WTC11 (cell line): Measurements from ENCODE around the gene GFRA1. TPM values are rescaled to one million over a fixed set of nuclear protein-coding genes. Genes with fewer than 3 reads are reported as not detected.
A peak's percentile ranks its signal among the peaks of the same experiment; 100 is the strongest.
"Not testable (repeated sequence)": the region's sequence is repeated elsewhere in the genome, so short reads cannot be mapped to it uniquely, and the experiment has no call there.

Experiments used
- ATAC-seq: fragments of 200-7000 bp; cut with Tn5 transposase; 2 replicates; pipeline ENCODE4 v1.10.0; 2021; ENCODE audit warnings: mild to moderate bottlenecking, moderate library complexity
- CTCF ChIA-PET: fragments of 300-600 bp; sonication (Branson Sonifier 250); formaldehyde crosslinking; loops from one replicate; lab custom pipeline; 2021; ENCODE audit warnings: antibody characterized with exemption; lab: Charles Lee
- POLR2A ChIA-PET: fragments of 350-600 bp; sonication (Branson Sonifier 250); formaldehyde crosslinking; loops from one replicate; lab custom pipeline; 2021; ENCODE audit warnings: antibody characterized with exemption; lab: Charles Lee
- DNase-seq: peaks from one replicate; pipeline ENCODE4 v3.0.0; 2021; ENCODE audit warnings: low spot score
- H3K27ac Mint-ChIP-seq: 2 replicates; pipeline ENCODE4 v1.8.0; 2021; ENCODE audit warnings: mixed read lengths
- H3K27me3 Mint-ChIP-seq: 2 replicates; pipeline ENCODE4 v1.8.0; 2021; ENCODE audit warnings: low read depth, mild to moderate bottlenecking, moderate library complexity, mixed read lengths
- H3K36me3 Mint-ChIP-seq: 2 replicates; pipeline ENCODE4 v1.8.0; 2021; ENCODE audit warnings: mixed read lengths
- H3K4me1 Mint-ChIP-seq: 2 replicates; pipeline ENCODE4 v1.8.0; 2022; ENCODE audit warnings: mixed read lengths
- H3K4me3 Mint-ChIP-seq: 2 replicates; pipeline ENCODE4 v1.8.0; 2021; ENCODE audit warnings: mild to moderate bottlenecking, moderate library complexity, mixed read lengths
- H3K9me3 Mint-ChIP-seq: 2 replicates; pipeline ENCODE4 v1.8.0; 2021; ENCODE audit warnings: mixed read lengths
- ETV6 ChIP-seq: sonication (generic); formaldehyde crosslinking; IDR thresholded peaks from 2 replicates; pipeline ENCODE4 v1.8.1; 2022; ENCODE audit warnings: mild to moderate bottlenecking, missing genetic modification reagents
- FOXJ3 ChIP-seq: sonication (generic); formaldehyde crosslinking; IDR thresholded peaks from 2 replicates; pipeline ENCODE4 v1.9.0; 2021; ENCODE audit warnings: missing genetic modification reagents, mild to moderate bottlenecking, borderline replicate concordance
- FOXK1 ChIP-seq: sonication (generic); formaldehyde crosslinking; IDR thresholded peaks from 2 replicates; pipeline ENCODE4 v1.8.0; 2022; ENCODE audit warnings: mild to moderate bottlenecking, moderate library complexity, missing genetic modification reagents
- GABPB1 ChIP-seq: sonication (generic); formaldehyde crosslinking; IDR thresholded peaks from 2 replicates; pipeline ENCODE4 v1.8.1; 2023; ENCODE audit warnings: mild to moderate bottlenecking, missing genetic modification reagents
- IRF2 ChIP-seq: sonication (generic); formaldehyde crosslinking; IDR thresholded peaks from 2 replicates; pipeline ENCODE4 v1.8.0; 2022; ENCODE audit warnings: low read depth, missing genetic modification reagents, borderline replicate concordance
- KAT7 ChIP-seq: sonication (generic); formaldehyde crosslinking; IDR thresholded peaks from 2 replicates; pipeline ENCODE4 v1.8.1; 2023; ENCODE audit warnings: missing genetic modification reagents, mild to moderate bottlenecking, borderline replicate concordance
- MXD4 ChIP-seq: fragments of 250-450 bp; sonication (Bioruptor Pico); IDR thresholded peaks from 2 replicates; pipeline ENCODE4 v1.8.0; 2021; ENCODE audit warnings: mild to moderate bottlenecking, moderate library complexity, borderline replicate concordance
- NFE2L1 ChIP-seq: sonication (generic); formaldehyde crosslinking; IDR thresholded peaks from 2 replicates; pipeline ENCODE4 v1.8.1; 2023; ENCODE audit warnings: missing genetic modification reagents
- NR2C2 ChIP-seq: sonication (generic); formaldehyde crosslinking; IDR thresholded peaks from 2 replicates; pipeline ENCODE4 v1.8.0; 2022; ENCODE audit warnings: mild to moderate bottlenecking, missing genetic modification reagents
- PRRX2 ChIP-seq: fragments of 250-450 bp; sonication (Bioruptor Pico); IDR thresholded peaks from 2 replicates; pipeline ENCODE4 v1.8.0; 2021; ENCODE audit warnings: mild to moderate bottlenecking
- TP53 ChIP-seq: sonication (generic); formaldehyde crosslinking; IDR thresholded peaks from 2 replicates; pipeline ENCODE4 v1.8.1; 2023; ENCODE audit warnings: mild to moderate bottlenecking, missing genetic modification reagents
- ZBTB21 ChIP-seq: sonication (generic); formaldehyde crosslinking; IDR thresholded peaks from 2 replicates; pipeline ENCODE4 v1.8.1; 2023; ENCODE audit warnings: mild to moderate bottlenecking, missing genetic modification reagents, borderline replicate concordance
- ZNF219 ChIP-seq: sonication (generic); formaldehyde crosslinking; IDR thresholded peaks from 2 replicates; pipeline ENCODE4 v1.8.0; 2023; ENCODE audit warnings: missing genetic modification reagents, mild to moderate bottlenecking, borderline replicate concordance
- ZNF671 ChIP-seq: fragments of 250-450 bp; sonication (Bioruptor Pico); IDR thresholded peaks from 2 replicates; pipeline ENCODE4 v1.8.0; 2021; ENCODE audit warnings: mild to moderate bottlenecking
- total RNA-seq: library from RNA; stranded (reverse); gene quantifications from 3 replicates; pipeline ENCODE4 v1.2.3, GENCODE V29; 2021
- TF ChIP-seq, protein P1 (sequence below): fragments of 250-450 bp; sonication (Bioruptor Pico); IDR thresholded peaks from 2 replicates; pipeline ENCODE4 v1.8.0; 2021; ENCODE audit warnings: mild to moderate bottlenecking
- TF ChIP-seq, protein P2 (sequence below): sonication (generic); formaldehyde crosslinking; IDR thresholded peaks from 2 replicates; pipeline ENCODE4 v1.8.1; 2022; ENCODE audit warnings: mild to moderate bottlenecking, moderate library complexity, missing genetic modification reagents
- TF ChIP-seq, protein P3 (sequence below): sonication (generic); formaldehyde crosslinking; IDR thresholded peaks from 2 replicates; pipeline ENCODE4 v1.8.0; 2022; ENCODE audit warnings: mild to moderate bottlenecking, missing genetic modification reagents
- TF ChIP-seq, protein P4 (sequence below): fragments of 250-450 bp; sonication (Bioruptor Pico); IDR thresholded peaks from 2 replicates; pipeline ENCODE4 v2.1.2; 2022; ENCODE audit warnings: mild to moderate bottlenecking, moderate library complexity
- TF ChIP-seq, protein P5 (sequence below): sonication (generic); formaldehyde crosslinking; IDR thresholded peaks from 2 replicates; pipeline ENCODE4 v1.8.1; 2023; ENCODE audit warnings: mild to moderate bottlenecking, missing genetic modification reagents, moderate library complexity

GFRA1 gene
- total RNA-seq, 1 experiment from 2014 or later: 4.4 TPM

DNA sequence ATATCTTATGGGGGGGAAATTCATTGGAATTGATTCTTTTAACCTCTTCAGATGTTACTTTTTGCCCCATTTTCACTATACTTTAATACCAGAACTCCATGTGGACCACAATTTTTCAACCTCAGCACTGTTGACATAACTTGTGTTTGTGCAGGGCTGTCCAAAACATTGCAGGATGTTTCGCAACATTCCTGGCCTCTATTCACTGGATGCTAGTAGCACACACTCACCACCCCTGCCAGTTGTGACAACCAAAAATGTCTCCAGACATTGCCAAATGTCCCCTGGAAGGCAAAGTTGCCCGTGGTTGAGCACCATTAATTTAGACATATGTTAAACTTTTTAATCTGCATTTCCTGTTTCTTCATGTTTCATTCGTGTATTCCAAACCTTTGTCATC, 234.7 kb downstream of the GFRA1 start:
- CTCF ChIA-PET: no interaction called here
- Mint-ChIP-seq H3K4me1 (peaks cover 10% of the 10 kb centered on the region), H3K9me3 (peaks cover 33% of the 10 kb centered on the region), H3K27me3 (no peaks in the 10 kb centered on the region), H3K27ac (no peak overlapping the region), H3K4me3 (no peak overlapping the region), H3K36me3 (peaks cover 5% of the 10 kb centered on the region)
- no peak for TF ChIP-seq ZBTB21 (CRISPR knock-in tag)
- no peak for TF ChIP-seq TP53
- TF ChIP-seq GABPB1 (CRISPR knock-in tag): 0 out of 2 replicates have a peak, but pooled peaks have one; percentile 28
- TF ChIP-seq FOXJ3 (CRISPR knock-in tag): no peak
- no peak for TF ChIP-seq IRF2 (CRISPR knock-in tag)
- no peak for TF ChIP-seq ETV6 (CRISPR knock-in tag)
- POLR2A ChIA-PET: no interaction called here
- DNase-seq (no peak), ATAC-seq (no peak)

DNA sequence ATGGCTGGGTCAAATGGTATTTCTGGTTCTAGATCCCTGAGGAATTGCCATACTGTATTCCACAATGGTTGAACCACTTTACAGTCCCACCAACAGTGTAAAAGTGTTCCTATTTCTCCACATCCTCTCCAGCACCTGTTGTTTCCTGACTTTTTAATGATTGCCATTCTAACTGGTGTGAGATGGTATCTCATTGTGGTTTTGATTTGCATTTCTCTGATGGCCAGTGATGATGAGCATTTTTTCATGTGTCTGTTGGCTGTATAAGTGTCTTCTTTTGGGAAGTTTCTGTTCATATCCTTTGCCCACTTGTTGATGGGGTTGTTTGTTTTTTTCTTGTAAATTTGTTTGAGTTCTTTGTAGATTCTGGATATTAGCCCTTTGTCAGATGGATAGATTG, 237.6 kb downstream of the GFRA1 start:
- CTCF ChIA-PET, H3K27me3 Mint-ChIP-seq, POLR2A ChIA-PET, H3K4me3 Mint-ChIP-seq, H3K4me1 Mint-ChIP-seq, ATAC-seq, H3K27ac Mint-ChIP-seq, DNase-seq: not testable (repeated sequence)
- H3K9me3 Mint-ChIP-seq: peaks cover 28% of the 10 kb centered on the region
- peaks cover 13% of the 10 kb centered on the region for H3K36me3 Mint-ChIP-seq

DNA sequence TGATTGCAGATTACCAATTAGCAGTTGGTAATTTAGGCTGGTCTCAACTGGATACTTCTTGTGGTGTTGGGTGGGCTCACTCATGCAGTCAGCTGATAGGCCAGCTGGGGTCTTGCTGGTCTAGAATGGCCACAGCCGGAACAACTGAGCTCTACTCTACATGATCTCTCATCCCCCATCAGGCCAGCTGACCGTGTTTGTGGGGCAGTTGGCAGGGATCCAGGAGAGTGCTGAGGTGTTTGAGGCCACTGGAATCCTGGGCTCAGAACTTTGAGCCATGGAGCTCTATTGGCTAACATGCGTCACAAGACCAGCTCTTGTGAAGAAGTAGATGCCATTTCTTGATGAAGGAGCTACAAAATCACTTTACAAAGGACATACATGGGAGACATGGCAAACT, 242.4 kb downstream of the GFRA1 start:
- DNase-seq: no peak
- H3K27ac Mint-ChIP-seq: no peak overlapping the region
- H3K27me3 Mint-ChIP-seq: no peaks in the 10 kb centered on the region
- no peak for TF ChIP-seq ZNF219
- no peak for TF ChIP-seq NFE2L1 (CRISPR knock-in tag)
- TF ChIP-seq, protein P1, sequence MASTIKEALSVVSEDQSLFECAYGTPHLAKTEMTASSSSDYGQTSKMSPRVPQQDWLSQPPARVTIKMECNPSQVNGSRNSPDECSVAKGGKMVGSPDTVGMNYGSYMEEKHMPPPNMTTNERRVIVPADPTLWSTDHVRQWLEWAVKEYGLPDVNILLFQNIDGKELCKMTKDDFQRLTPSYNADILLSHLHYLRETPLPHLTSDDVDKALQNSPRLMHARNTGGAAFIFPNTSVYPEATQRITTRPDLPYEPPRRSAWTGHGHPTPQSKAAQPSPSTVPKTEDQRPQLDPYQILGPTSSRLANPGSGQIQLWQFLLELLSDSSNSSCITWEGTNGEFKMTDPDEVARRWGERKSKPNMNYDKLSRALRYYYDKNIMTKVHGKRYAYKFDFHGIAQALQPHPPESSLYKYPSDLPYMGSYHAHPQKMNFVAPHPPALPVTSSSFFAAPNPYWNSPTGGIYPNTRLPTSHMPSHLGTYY (CRISPR knock-in tag): no peak
- TF ChIP-seq, all 79 proteins: peak for 0
- ChIA-PET CTCF (interaction anchor here (0.8 kb wide), 1 partner anchor 82 kb away, joined by 3 read pairs; no protein-coding TSS in a partner anchor), POLR2A (no interaction called here)
- Mint-ChIP-seq H3K4me1 (no peaks in the 10 kb centered on the region), H3K9me3 (peaks cover 26% of the 10 kb centered on the region), H3K36me3 (peaks cover 13% of the 10 kb centered on the region), H3K4me3 (no peak overlapping the region)
- ATAC-seq: no peak

DNA sequence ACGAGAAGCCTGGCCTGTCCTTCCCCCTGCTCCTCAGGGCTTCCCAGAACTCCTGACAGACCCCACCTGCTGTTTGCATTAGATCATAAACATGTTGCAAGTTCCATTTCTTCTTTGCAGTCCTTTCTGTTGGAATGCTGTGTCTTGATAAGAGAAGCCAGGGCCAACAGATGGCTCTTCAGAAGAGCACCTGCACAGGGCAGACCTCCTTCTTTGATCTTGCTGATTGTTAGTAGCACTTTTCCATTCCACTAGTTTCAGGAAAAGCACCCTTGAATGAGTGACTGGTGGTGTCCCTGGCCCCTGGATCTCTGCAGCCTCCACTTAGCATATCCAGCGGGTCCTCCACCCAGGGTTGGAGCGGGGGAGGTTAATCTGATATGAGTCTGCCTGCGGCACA, 243.2 kb downstream of the GFRA1 start:
- POLR2A ChIA-PET: no interaction called here
- H3K27ac Mint-ChIP-seq: no peak overlapping the region
- ATAC-seq (no peak), DNase-seq (no peak)
- peaks cover 13% of the 10 kb centered on the region for H3K36me3 Mint-ChIP-seq
- TF ChIP-seq KAT7 (CRISPR knock-in tag) (no peak), MXD4 (CRISPR knock-in tag) (no peak), ZNF671 (CRISPR knock-in tag) (no peak), FOXK1 (CRISPR knock-in tag) (no peak), NR2C2 (CRISPR knock-in tag) (no peak), PRRX2 (CRISPR knock-in tag) (no peak), FOXJ3 (CRISPR knock-in tag) (no peak)
- TF ChIP-seq, protein P2, sequence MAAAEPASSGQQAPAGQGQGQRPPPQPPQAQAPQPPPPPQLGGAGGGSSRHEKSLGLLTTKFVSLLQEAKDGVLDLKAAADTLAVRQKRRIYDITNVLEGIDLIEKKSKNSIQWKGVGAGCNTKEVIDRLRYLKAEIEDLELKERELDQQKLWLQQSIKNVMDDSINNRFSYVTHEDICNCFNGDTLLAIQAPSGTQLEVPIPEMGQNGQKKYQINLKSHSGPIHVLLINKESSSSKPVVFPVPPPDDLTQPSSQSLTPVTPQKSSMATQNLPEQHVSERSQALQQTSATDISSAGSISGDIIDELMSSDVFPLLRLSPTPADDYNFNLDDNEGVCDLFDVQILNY (CRISPR knock-in tag): no peak
- TF ChIP-seq, protein P3, sequence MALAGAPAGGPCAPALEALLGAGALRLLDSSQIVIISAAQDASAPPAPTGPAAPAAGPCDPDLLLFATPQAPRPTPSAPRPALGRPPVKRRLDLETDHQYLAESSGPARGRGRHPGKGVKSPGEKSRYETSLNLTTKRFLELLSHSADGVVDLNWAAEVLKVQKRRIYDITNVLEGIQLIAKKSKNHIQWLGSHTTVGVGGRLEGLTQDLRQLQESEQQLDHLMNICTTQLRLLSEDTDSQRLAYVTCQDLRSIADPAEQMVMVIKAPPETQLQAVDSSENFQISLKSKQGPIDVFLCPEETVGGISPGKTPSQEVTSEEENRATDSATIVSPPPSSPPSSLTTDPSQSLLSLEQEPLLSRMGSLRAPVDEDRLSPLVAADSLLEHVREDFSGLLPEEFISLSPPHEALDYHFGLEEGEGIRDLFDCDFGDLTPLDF: no peak
- TF ChIP-seq, protein P4, sequence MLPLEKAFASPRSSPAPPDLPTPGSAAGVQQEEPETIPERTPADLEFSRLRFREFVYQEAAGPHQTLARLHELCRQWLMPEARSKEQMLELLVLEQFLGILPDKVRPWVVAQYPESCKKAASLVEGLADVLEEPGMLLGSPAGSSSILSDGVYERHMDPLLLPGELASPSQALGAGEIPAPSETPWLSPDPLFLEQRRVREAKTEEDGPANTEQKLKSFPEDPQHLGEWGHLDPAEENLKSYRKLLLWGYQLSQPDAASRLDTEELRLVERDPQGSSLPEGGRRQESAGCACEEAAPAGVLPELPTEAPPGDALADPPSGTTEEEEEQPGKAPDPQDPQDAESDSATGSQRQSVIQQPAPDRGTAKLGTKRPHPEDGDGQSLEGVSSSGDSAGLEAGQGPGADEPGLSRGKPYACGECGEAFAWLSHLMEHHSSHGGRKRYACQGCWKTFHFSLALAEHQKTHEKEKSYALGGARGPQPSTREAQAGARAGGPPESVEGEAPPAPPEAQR: no peak
- TF ChIP-seq, protein P5, sequence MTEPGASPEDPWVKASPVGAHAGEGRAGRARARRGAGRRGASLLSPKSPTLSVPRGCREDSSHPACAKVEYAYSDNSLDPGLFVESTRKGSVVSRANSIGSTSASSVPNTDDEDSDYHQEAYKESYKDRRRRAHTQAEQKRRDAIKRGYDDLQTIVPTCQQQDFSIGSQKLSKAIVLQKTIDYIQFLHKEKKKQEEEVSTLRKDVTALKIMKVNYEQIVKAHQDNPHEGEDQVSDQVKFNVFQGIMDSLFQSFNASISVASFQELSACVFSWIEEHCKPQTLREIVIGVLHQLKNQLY (CRISPR knock-in tag): no peak
- H3K9me3 Mint-ChIP-seq: peaks cover 24% of the 10 kb centered on the region
- no peaks in the 10 kb centered on the region for H3K27me3 Mint-ChIP-seq
- H3K4me1 Mint-ChIP-seq: no peaks in the 10 kb centered on the region
- CTCF ChIA-PET: no interaction called here
- no peak overlapping the region for H3K4me3 Mint-ChIP-seq
